Heart left ventricle (tissue), 16 donors: ENCODE data around the gene TREH. TPM values are rescaled to one million over a fixed set of nuclear protein-coding genes. Genes with fewer than 3 reads are reported as not detected.

Source experiments
- ATAC-seq, 4 donors: fragments of 200-7000 bp; cut with Tn5 transposase; one replicate each; pipeline ENCODE4 v1.9.1; 2020 to 2022; ENCODE audit warnings: moderate library complexity in 4 of 4, mild to moderate bottlenecking in 3 of 4, moderate number of reproducible peaks in 1 of 4
- DNase-seq, 5 donors: peaks; one replicate each; pipeline ENCODE4 v3.0.0-alpha.2; 2020
- H3K27ac ChIP-seq, 12 donors: fragments of 200-600 bp; sonication (generic) in 4 of 12; one replicate each; pipeline versions ENCODE4 v1.5.0 to v1.8.0; 2016 to 2022; ENCODE audit warnings: mild to moderate bottlenecking in 2 of 12
- H3K27me3 ChIP-seq, 9 donors: fragments of 200-600 bp; sonication (generic) in 2 of 9; one replicate each; pipeline versions ENCODE4 v1.5.1 to v1.8.0; 2016 to 2022; ENCODE audit warnings: mild to moderate bottlenecking in 3 of 9
- H3K36me3 ChIP-seq, 9 donors: fragments of 200-600 bp; sonication (generic) in 2 of 9; one replicate each; pipeline versions ENCODE4 v1.5.0 to v1.8.0; 2018 to 2022; ENCODE audit warnings: mild to moderate bottlenecking in 2 of 9
- H3K4me1 ChIP-seq, 12 donors: fragments of 200-600 bp; sonication (generic) in 4 of 12; one replicate each; pipeline versions ENCODE4 v1.5.0 to v1.8.0; 2016 to 2022; ENCODE audit warnings: mild to moderate bottlenecking in 3 of 12
- H3K4me3 ChIP-seq, 12 donors: fragments of 200-600 bp; sonication (generic) in 4 of 12; one replicate each; pipeline versions ENCODE4 v1.5.0 to v1.8.0; 2017 to 2022; ENCODE audit warnings: mild to moderate bottlenecking in 9 of 12, moderate library complexity in 4 of 12
- H3K9me3 ChIP-seq, 12 donors: fragments of 200-600 bp; sonication (generic) in 4 of 12; one replicate each; pipeline versions ENCODE4 v1.5.0 to v1.8.0; 2016 to 2022; ENCODE audit warnings: mild to moderate bottlenecking in 1 of 12
- POLR2A ChIP-seq, 2 donors: fragments of 450-650 bp; IDR thresholded peaks; one replicate each; pipeline ENCODE4 v1.6.1; 2017; ENCODE audit warnings: antibody characterized with exemption in 2 of 2, mild to moderate bottlenecking in 2 of 2, moderate library complexity in 2 of 2
- WGBS, 4 donors: extraction: QIAGEN DNeasy Blood & Tissue Kit in 2 of 4; methylation state at CpG; one replicate each; pipeline versions ENCODE4 v1.1.5 to v1.1.7; 2013 to 2018; 5-methylcytosine and 5-hydroxymethylcytosine counted together
- intact Hi-C, 10 donors: fragments of 100-400 bp; cut with DNase I; formaldehyde crosslinking; loops; one replicate each; pipeline versions ENCODE4 v1.11.1 to v1.14.2; 2022
- polyA plus RNA-seq, 2 donors: library from polyadenylated mRNA; stranded (reverse); fragments of 200-250 nt; gene quantifications; one replicate each; pipeline ENCODE4 v1.2.3, GENCODE V29; 2013
- total RNA-seq, 9 donors: library from RNA; depleted of rRNA in 2 of 9; stranded (reverse); fragments of >200 nt in 2 of 9; fragmentation: NEBNext Ultra II Directional in 3 of 9; extraction: Animal tissue kit (Norgen Biotek cat#: 25700) in 3 of 9; gene quantifications; one replicate each; pipeline versions ENCODE4 v1.1.0 to v1.2.4, GENCODE V29; 2016 to 2023
- TF ChIP-seq, protein P1 (sequence below), 12 donors: fragments of 200-600 bp; sonication (generic) in 4 of 12; IDR thresholded peaks; one replicate each; pipeline versions ENCODE4 v1.5.0 to v1.8.0; 2018 to 2022; ENCODE audit warnings: antibody characterized with exemption in 12 of 12, mild to moderate bottlenecking in 5 of 12
- donor health status: ischemic (EF 13 %, LVEDD 7.1; RV severe dilation, severe dysfunction).
- donor health status: healthy with polysubstance abuse.
- donor health status: DM: no; HTN: yes; CAD: no.
- donor health status: DM: no; HTN: no; CAD: no.
- donor health status: ischemic (EF 25% LVEDD 6.9; RV normal size, moderate dysfunction).
- donor health status: ischemic (EF 25% LVEDD 5.7; RV mildly dilated, moderate dysfunction).
- donor health status: healthy.
- donor health status: DM: yes; HTN: yes; CAD: no.
- donor health status: ischemic (EF 35%, LVEDD 5.7; RV mildly dilated, moderate dysfunction).
- donor health status: nonischemic (EF 11% LVEDD 7.7; RV severe dilation, severe dysfunction).
- donor health status: DM: yes; HTN: yes; CAD: no.
- donor health status: PGD.
- donor health status: ischemic (EF 29% LVEDD 5.4; RV normal size, mild dysfunction).
- donor health status: nonischemic (EF 23%, LVEDD 6.1; RV moderate dilation, normal function).

TREH gene
- total and polyA plus RNA-seq, 11 donors = 0.17 to 1.7 TPM; not detected in 9

- no peak for ATAC-seq
- no peak overlapping the region for H3K27ac ChIP-seq
- DNase-seq = peak in 3 of 5 donors; percentile 17 to 54 (median 18)
- H3K9me3 ChIP-seq = no peaks in the 10 kb centered on the region
- H3K36me3 ChIP-seq = peaks cover 0 to 99% (median 98%) of the 10 kb centered on the region in 9 donors
- no peak for TF ChIP-seq POLR2A (IDR thresholded peaks at IDR 0.05)
- TF ChIP-seq, protein P1, sequence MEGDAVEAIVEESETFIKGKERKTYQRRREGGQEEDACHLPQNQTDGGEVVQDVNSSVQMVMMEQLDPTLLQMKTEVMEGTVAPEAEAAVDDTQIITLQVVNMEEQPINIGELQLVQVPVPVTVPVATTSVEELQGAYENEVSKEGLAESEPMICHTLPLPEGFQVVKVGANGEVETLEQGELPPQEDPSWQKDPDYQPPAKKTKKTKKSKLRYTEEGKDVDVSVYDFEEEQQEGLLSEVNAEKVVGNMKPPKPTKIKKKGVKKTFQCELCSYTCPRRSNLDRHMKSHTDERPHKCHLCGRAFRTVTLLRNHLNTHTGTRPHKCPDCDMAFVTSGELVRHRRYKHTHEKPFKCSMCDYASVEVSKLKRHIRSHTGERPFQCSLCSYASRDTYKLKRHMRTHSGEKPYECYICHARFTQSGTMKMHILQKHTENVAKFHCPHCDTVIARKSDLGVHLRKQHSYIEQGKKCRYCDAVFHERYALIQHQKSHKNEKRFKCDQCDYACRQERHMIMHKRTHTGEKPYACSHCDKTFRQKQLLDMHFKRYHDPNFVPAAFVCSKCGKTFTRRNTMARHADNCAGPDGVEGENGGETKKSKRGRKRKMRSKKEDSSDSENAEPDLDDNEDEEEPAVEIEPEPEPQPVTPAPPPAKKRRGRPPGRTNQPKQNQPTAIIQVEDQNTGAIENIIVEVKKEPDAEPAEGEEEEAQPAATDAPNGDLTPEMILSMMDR (IDR thresholded peaks at IDR 0.05) = no peak
- intact Hi-C loops = no loop called here
- no peaks in the 10 kb centered on the region for H3K27me3 ChIP-seq
- 88 to 93% (median 91%) methylated on average over 24 of the region's 24 CpGs for WGBS, 4 donors
- H3K4me1 ChIP-seq = peaks cover 0 to 43% (median 20%) of the 10 kb centered on the region in 12 donors
- H3K4me3 ChIP-seq = no peak overlapping the region
These were observed 34.3 kb downstream of the TREH start for GRCh38 chr11:118645066-118645715.

DNA sequence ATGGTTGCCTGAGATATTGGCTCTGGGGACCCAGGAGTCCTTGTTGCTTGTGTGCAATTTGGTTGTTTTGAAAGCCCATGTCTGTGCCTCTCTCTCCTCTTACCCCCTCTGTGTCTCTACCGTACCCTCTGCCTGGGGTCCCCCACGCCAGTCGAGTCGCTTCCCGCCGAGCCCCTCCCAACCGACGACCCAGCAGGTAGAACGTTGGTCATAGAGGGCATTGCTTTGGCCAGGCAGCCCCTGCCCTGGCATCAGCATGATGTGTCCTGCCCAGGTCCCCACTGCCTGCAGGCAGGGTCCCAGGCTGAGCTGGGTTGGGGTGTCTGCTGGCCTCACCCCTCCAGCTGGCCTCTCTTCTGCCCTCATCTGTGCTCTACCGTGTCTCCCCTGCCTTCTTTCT lies 35.0 kb downstream of the TREH start:
- Histone ChIP-seq H3K27me3 (no peaks in the 10 kb centered on the region), H3K9me3 (no peaks in the 10 kb centered on the region), H3K27ac (peak overlapping the region in 1 of 12 donors; percentile 59), H3K4me1 (peaks cover 0 to 50% (median 26%) of the 10 kb centered on the region in 12 donors), H3K4me3 (no peak overlapping the region), H3K36me3 (peaks cover 0 to 99% (median 97%) of the 10 kb centered on the region in 9 donors)
- TF ChIP-seq, protein P1 (IDR thresholded peaks at IDR 0.05) = no peak
- no peak for TF ChIP-seq POLR2A (IDR thresholded peaks at IDR 0.05)
- intact Hi-C loops = no loop called here
- 86 to 93% (median 90%) methylated on average over 10 of the region's 10 CpGs for WGBS, 4 donors
- ATAC-seq (no peak), DNase-seq (peak in 1 of 5 donors; percentile 33)

GRCh38 chr11:118643995-118644345 lies 35.5 kb downstream of the TREH start:
- DNase-seq (peak in 1 of 5 donors; percentile 37), ATAC-seq (no peak)
- Histone ChIP-seq H3K27me3 (no peaks in the 10 kb centered on the region), H3K27ac (peak overlapping the region in 5 of 12 donors; percentile 20 to 63 (median 40)), H3K4me3 (no peak overlapping the region), H3K9me3 (no peaks in the 10 kb centered on the region), H3K4me1 (peaks cover 0 to 55% (median 27%) of the 10 kb centered on the region in 12 donors), H3K36me3 (peaks cover 0 to 99% (median 95%) of the 10 kb centered on the region in 9 donors)
- WGBS, 4 donors = 73 to 93% (median 83%) methylated on average over 6 to 7 of the region's 7 CpGs
- TF ChIP-seq, protein P1 (IDR thresholded peaks at IDR 0.05) = no peak
- TF ChIP-seq POLR2A (IDR thresholded peaks at IDR 0.05) = no peak
- intact Hi-C loops = no loop called here

DNA sequence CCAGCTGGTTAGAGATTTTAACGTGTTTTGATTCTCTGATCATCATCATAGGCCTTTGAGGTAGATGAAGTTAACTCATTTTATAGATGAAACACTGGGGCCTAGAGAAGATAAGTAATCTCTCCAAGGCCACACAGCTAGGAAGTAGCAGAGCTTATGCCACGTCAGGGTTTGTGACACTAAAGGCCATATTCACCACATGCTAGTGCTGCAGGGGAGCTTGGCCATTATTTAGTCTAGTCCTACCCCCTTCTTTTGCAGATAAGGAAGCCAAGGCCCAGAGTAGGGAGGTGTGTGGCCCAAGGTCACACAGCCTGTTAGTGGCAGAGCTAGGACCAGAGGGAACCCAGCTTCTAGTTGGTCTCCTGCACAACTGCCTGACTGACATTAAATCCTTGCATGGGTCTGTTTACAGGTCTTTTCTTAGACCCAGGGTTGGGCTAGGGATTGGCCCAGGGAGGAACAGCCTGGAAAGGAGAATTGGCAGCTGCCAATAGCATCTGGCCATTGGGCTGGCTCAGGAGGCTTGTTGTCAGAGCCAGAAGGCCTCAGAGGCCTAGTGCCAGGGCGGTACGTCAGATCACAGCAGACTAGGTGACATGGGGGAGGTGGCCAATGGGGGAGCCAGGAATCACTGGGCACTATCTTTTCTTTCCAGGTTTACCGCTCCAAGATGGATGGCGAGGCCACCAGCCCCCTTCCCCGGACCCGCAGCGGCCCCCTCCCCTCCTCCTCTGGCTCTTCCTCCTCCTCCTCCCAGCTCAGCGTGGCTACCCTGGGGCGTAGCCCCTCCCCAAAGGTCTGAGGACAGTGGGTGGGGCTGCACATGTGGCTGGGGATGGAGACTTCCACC lies 36.1 kb downstream of the TREH start:
- Histone ChIP-seq H3K4me3 (no peak overlapping the region), H3K4me1 (peaks cover 0 to 58% (median 27%) of the 10 kb centered on the region in 12 donors), H3K36me3 (peaks cover 0 to 99% (median 95%) of the 10 kb centered on the region in 9 donors), H3K27ac (peak overlapping the region in 9 of 12 donors; percentile 5 to 63 (median 40)), H3K9me3 (no peaks in the 10 kb centered on the region), H3K27me3 (no peaks in the 10 kb centered on the region)
- peak in 3 of 5 donors; percentile 32 to 79 (median 72) for DNase-seq
- intact Hi-C loops = no loop called here
- 53 to 80% (median 66%) methylated on average over 7 to 11 of the region's 11 CpGs for WGBS, 4 donors
- ATAC-seq = peak; percentile 56 to 71 (median 65)
- no peak for TF ChIP-seq POLR2A (IDR thresholded peaks at IDR 0.05)
- TF ChIP-seq, protein P1 (IDR thresholded peaks at IDR 0.05) = no peak
